NCI-H345 treated with DMSO at 0.1 percent for 48 hours (cell line): ENCODE data around the gene VPREB3.

Source experiments
- DNase-seq: peaks from one replicate; lab custom pipeline; 2025; ENCODE audit not compliant: unreplicated experiment; lab: John Stamatoyannopoulos, UW

Gene VPREB3

GRCh38 chr22:23704062-23704461 lies 50.2 kb downstream of the VPREB3 start:
- DNase-seq = no peak
